Measurements from ENCODE around the gene SIL1. TPM values are rescaled to one million over a fixed set of nuclear protein-coding genes. Genes with fewer than 3 reads are reported as not detected.

SIL1 gene
- total and polyA plus RNA-seq, 2 of the 4 experiments (the other 2 are of a cell fraction): 56.1 to 66.0 TPM

GRCh38 chr5:138948471-138949222 is 249.5 kb downstream of the SIL1 start:
- Histone ChIP-seq H2BK120ac (ENCODE audit: low read depth, low read length) (no peak overlapping the region), H3K9me1 (ENCODE audit: insufficient read depth, low read length) (peaks cover 11% of the 10 kb centered on the region; the same call in 1 of the 2 replicates), H3K14ac (replicated peaks; ENCODE audit: low read depth, low read length) (no peak overlapping the region), H3K56ac (ENCODE audit: extremely low read depth, insufficient read depth, low read length) (no peak overlapping the region), H3K79me1 (ENCODE audit: low read depth in 1 of 2, low read length in 2 of 2) (no peaks in the 10 kb centered on the region; a peak in 1 of 4 replicates), H2AK5ac (ENCODE audit: low read depth, low read length) (no peak overlapping the region), H2BK15ac (ENCODE audit: low read depth, low read length) (no peak overlapping the region), H3K4me3 (ENCODE audit: insufficient read depth, low read depth, low read length) (no peak overlapping the region), H2BK20ac (ENCODE audit: low read depth, low read length) (no peak overlapping the region), H3K18ac (ENCODE audit: low read depth, low read length) (no peak overlapping the region), H4K20me1 (ENCODE audit: insufficient read depth, low read length) (peaks cover 2% of the 10 kb centered on the region), H3K9ac (ENCODE audit: low read depth, low read length) (no peak overlapping the region), H4K8ac (ENCODE audit: low read depth in 2 of 2, low read length in 2 of 2) (no peak overlapping the region), H2BK5ac (ENCODE audit: low read depth, low read length, poor library complexity, severe bottlenecking) (no peak overlapping the region), H2AFZ (replicated peaks; ENCODE audit: low read length, poor library complexity) (no peak overlapping the region), H3K4ac (ENCODE audit: low read depth, low read length) (no peak overlapping the region), H3K23ac (ENCODE audit: low read depth, low read length) (no peak overlapping the region), H2AK9ac (replicated peaks; ENCODE audit: low read depth, low read length, poor library complexity) (no peak overlapping the region), H3K4me1 (ENCODE audit: control insufficient read depth, insufficient read depth, low read length) (peaks cover 10% of the 10 kb centered on the region), H3K27ac (ENCODE audit: insufficient read depth, low read length) (no peak overlapping the region), H3K36me3 (ENCODE audit: control insufficient read depth, insufficient read depth, low read length) (peaks cover 10% of the 10 kb centered on the region; the same call in 1 of the 2 replicates), H3K27me3 (ENCODE audit: control insufficient read depth, insufficient read depth, low read length) (no peaks in the 10 kb centered on the region), H3K4me2 (ENCODE audit: low read depth, low read length) (no peak overlapping the region), H4K91ac (ENCODE audit: insufficient read depth, low read depth, low read length) (no peak overlapping the region), H3K9me3 (ENCODE audit: control insufficient read depth, insufficient read depth, low read length) (no peaks in the 10 kb centered on the region), H4K5ac (ENCODE audit: low read depth, low read length) (no peak overlapping the region)
- DNase-seq (no peak), ATAC-seq (ENCODE audit: low read depth) (no peak)
- BruUV-seq (replicated peaks): no TSS peak
- ChIA-PET POLR2A (ENCODE audit: unreplicated experiment) (no interaction called here), CTCF (no interaction called here)
- dilution Hi-C loops (cut with HindIII; ENCODE audit: low sequenced_read_pairs, unreplicated experiment) (no loop called here), in situ Hi-C loops (cut with MboI; ENCODE audit: low sequenced_read_pairs) (no loop called here), intact Hi-C loops (cut with micrococcal nuclease) (no loop called here)
- no peak for TF ChIP-seq POLR2A (IDR thresholded peaks at IDR 0.05; ENCODE audit: low read depth, low read length)
- TF ChIP-seq USF2 (IDR thresholded peaks at IDR 0.05; ENCODE audit: low read depth, low read length): no peak
- TF ChIP-seq MAFK (IDR thresholded peaks at IDR 0.05; ENCODE audit: low read depth, low read length): no peak
- TF ChIP-seq RFX5 (IDR thresholded peaks at IDR 0.05; ENCODE audit: low read depth, low read length): no peak
- no peak for TF ChIP-seq ELK1 (IDR thresholded peaks at IDR 0.05; ENCODE audit: borderline replicate concordance, low read depth, low read length)
- TF ChIP-seq RAD21 (IDR thresholded peaks at IDR 0.05; ENCODE audit: low read length): no peak
- TF ChIP-seq NFE2L2 (IDR thresholded peaks at IDR 0.05; ENCODE audit: low read depth, low read length): no peak
- 77% methylated on average over 5 of the region's 23 CpGs; no CpG with 5 or more reads in 1 of the 2 experiments for WGBS, 2 experiments (ENCODE audit: extremely low coverage in 2 of 2, insufficient read length in 1 of 2)
